Pancreas (tissue), 10 donors: ENCODE results near the gene STN1. TPM values are rescaled to one million over a fixed set of nuclear protein-coding genes. Genes with fewer than 3 reads are reported as not detected.

ENCODE experiments used
- ATAC-seq, 4 donors: fragments of 200-7000 bp; cut with Tn5 transposase; one replicate each; pipeline versions ENCODE4 v1.8.0 to v1.9.1; 2020; ENCODE audit warnings: mild to moderate bottlenecking in 4 of 4, moderate library complexity in 4 of 4
- DNase-seq, 6 donors: peaks; one replicate each; pipeline ENCODE4 v3.0.0-alpha.2; 2020
- FAIRE-seq: peaks from 2 replicates; lab custom pipeline; 2012; peaks lifted over from hg19 to GRCh38; lab: Jason Lieb, UNC
- H3K27ac ChIP-seq, 4 donors: fragments of 200-600 bp; sonication (generic); 1 replicate in 3 of 4; 2 replicates in 1 of 4; pipeline versions ENCODE4 v1.5.0 to v1.8.0; 2020
- H3K27me3 ChIP-seq, 4 donors: fragments of 200-600 bp; one replicate each; pipeline ENCODE4 v1.8.0; 2021
- H3K36me3 ChIP-seq, 3 donors: fragments of 200-600 bp; sonication (generic) in 1 of 3; one replicate each; pipeline versions ENCODE4 v1.5.0 to v1.8.0; 2020 to 2021
- H3K4me1 ChIP-seq, 3 donors: fragments of 200-600 bp; one replicate each; pipeline ENCODE4 v1.8.0; 2021
- H3K4me3 ChIP-seq, 4 donors: fragments of 200-600 bp; sonication (generic) in 2 of 4; one replicate each; pipeline versions ENCODE4 v1.5.0 to v1.8.0; 2020 to 2021
- H3K9me3 ChIP-seq, 4 donors: fragments of 200-600 bp; one replicate each; pipeline ENCODE4 v1.8.0; 2021
- CTCF ChIP-seq, 4 donors: fragments of 200-600 bp; sonication (generic) in 3 of 4; IDR thresholded peaks; one replicate each; pipeline versions ENCODE4 v1.5.0 to v1.8.0; 2021; ENCODE audit warnings: antibody characterized with exemption in 4 of 4
- WGBS, 2 donors: extraction: QIAGEN DNeasy Blood & Tissue Kit; methylation state at CpG; one replicate each; pipeline ENCODE4 v1.1.7; 2013; 5-methylcytosine and 5-hydroxymethylcytosine counted together
- intact Hi-C, 3 donors: fragments of 100-400 bp; cut with DNase I; formaldehyde crosslinking; loops; one replicate each; pipeline versions ENCODE4 v1.11.1 to v1.14.2; 2022
- polyA plus RNA-seq, 2 donors: library from polyadenylated mRNA; stranded (reverse); fragments of 200-250 nt; gene quantifications; one replicate each; pipeline ENCODE4 v1.2.3, GENCODE V29; 2013
- total RNA-seq, 6 donors: library from RNA; stranded (reverse); fragmentation: NEBNext Ultra II Directional in 4 of 6; extraction: Animal tissue kit (Norgen Biotek cat#: 25700) in 4 of 6; gene quantifications; one replicate each; pipeline versions ENCODE4 v1.2.1 to v1.2.4, GENCODE V29; 2021 to 2023
- donor health status: healthy with polysubstance abuse.
- donor health status: DM: no; HTN: no; CAD: no; lungs with moderate emphysema.
- donor health status: DM: no; HTN: no; CAD: no.
- donor health status: control.
- donor health status: control.
- donor health status: Bipolar disorder and iron deficiency.
- donor health status: DM: yes; HTN: yes; CAD: no.
- donor health status: DM: no; HTN: no; CAD: no.
- donor health status: DM: no; HTN: no; CAD: no.
- donor health status: DM: yes; HTN: yes; CAD: no.

STN1 gene
- 10 to 100 TPM; 11.9 to 15.9 (median 13.8) TPM for total RNA-seq
- 10 to 100 TPM in 1 of 2 donors, 1 to 10 TPM in 1; 7.0 to 11.9 TPM for polyA plus RNA-seq

- Histone ChIP-seq H3K27ac (peak within 1 kb of the TSS; percentile 90 to 98 (median 95)), H3K27me3 (no peaks in the 10 kb centered on the region), H3K4me3 (peak within 1 kb of the TSS; percentile 34 to 77 (median 58)), H3K36me3 (no peaks in the 10 kb centered on the region), H3K4me1 (peaks cover 15 to 22% (median 21%) of the 10 kb centered on the region in 3 donors), H3K9me3 (no peaks in the 10 kb centered on the region)
- FAIRE-seq (no peak), DNase-seq (peak; percentile 95 to 99 (median 98)), ATAC-seq (peak; percentile 92 to 96 (median 94))
- no peak for TF ChIP-seq CTCF (IDR thresholded peaks at IDR 0.05)
- intact Hi-C loops, result no loop called here
- WGBS, 2 donors, result 0 to 1% methylated on average over 42 to 53 of the region's 53 CpGs
These were observed at the start of gene STN1 for GRCh38 chr10:103918053-103918846. Gene STN1 (minus strand): TSS chr10:103918184. CDS start chr10:103917594, 590 bp downstream.

GRCh38 chr10:103967448-103968071, 49.6 kb upstream of the STN1 start:
- no peak for TF ChIP-seq CTCF (IDR thresholded peaks at IDR 0.05)
- H3K9me3 ChIP-seq, result no peaks in the 10 kb centered on the region
- no peak for FAIRE-seq
- H3K27ac ChIP-seq, result peak overlapping the region; percentile 73 to 95 (median 92)
- intact Hi-C loops, result no loop called here
- peaks cover 13 to 24% (median 16%) of the 10 kb centered on the region in 3 donors for H3K4me1 ChIP-seq
- peak in 1 of 6 donors; percentile 41 for DNase-seq
- H3K4me3 ChIP-seq, result peak overlapping the region; percentile 57 to 88 (median 78)
- peak; percentile 25 to 65 (median 47) for ATAC-seq
- 0% methylated on average over 28 to 55 of the region's 55 CpGs for WGBS, 2 donors
- no peaks in the 10 kb centered on the region for H3K36me3 ChIP-seq
- H3K27me3 ChIP-seq, result no peaks in the 10 kb centered on the region

DNA sequence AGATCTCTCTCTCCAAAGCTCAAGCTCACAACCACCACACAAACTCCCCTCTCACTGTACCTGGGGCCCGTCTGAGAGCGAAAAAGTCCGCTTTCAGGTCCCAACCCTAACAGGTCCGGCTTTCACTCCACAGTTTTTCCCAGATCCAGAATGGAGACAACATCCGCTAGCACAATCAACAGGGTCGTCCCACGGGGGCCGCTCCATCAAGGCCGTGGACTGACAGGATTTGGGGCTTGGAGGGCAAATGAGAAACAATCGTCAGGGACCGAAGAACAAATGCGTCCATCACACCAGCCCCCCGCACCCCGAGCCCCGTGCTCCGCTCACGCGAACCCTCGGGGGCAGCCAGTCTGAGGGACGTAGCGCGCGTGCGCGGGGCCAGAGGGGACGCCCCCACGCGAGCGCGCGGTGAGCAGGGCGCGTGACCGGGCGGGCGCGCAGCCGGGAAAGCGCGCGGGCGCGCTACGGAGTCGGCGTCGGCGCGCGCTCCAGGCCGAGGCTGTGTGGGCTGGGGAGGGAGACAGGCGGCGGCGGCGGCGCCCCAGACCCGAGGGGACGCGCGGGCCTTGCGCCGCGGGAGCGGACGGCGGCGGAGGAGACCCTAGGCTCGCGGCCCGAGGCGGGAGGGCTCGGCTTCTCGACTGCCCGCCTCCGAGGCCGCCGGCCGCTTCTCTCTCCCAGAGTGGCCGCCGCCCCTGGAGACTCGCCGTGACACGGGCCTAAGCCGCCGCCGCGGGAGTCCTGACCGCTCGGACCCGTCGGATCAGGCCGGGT, 48.9 kb upstream of the STN1 start, which contains the start of gene SLK:
SLK (plus strand) TSS at position 470 of the 777 bp plus-strand sequence. CDS start 606 bp downstream, outside the sequence.
- DNase-seq (peak; percentile 77 to 94 (median 82)), ATAC-seq (peak; percentile 92 to 97 (median 97)), FAIRE-seq (no peak)
- Histone ChIP-seq H3K27me3 (no peaks in the 10 kb centered on the region), H3K4me3 (peak within 1 kb of the TSS; percentile 57 to 88 (median 78)), H3K36me3 (no peaks in the 10 kb centered on the region), H3K27ac (peak within 1 kb of the TSS; percentile 73 to 95 (median 92)), H3K4me1 (peaks cover 13 to 24% (median 15%) of the 10 kb centered on the region in 3 donors), H3K9me3 (no peaks in the 10 kb centered on the region)
- intact Hi-C loops, result no loop called here
- TF ChIP-seq CTCF (IDR thresholded peaks at IDR 0.05), result no peak
- 1% methylated on average over 53 to 92 of the region's 92 CpGs for WGBS, 2 donors

DNA sequence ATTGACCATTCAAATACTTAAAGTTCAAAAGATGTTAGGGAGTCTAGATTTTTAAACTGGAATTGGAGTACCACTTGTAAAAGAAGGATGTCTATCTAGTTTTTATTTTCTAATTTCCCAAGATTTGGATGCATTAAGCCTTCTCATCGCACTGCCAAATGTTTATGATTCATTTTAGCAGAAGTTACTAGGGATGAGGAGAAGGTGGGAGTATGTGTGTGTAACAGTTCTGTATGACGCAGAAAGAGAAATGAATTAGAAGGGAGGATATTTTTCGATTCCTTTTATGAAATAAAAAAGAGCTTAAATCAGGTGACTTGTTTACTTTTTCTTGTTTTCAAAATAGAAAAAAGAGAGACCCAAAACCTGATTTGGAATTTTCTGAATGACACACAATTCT, 42.1 kb upstream of the STN1 start:
- ATAC-seq (no peak), DNase-seq (no peak), FAIRE-seq (no peak)
- Histone ChIP-seq H3K4me1 (no peaks in the 10 kb centered on the region), H3K9me3 (no peaks in the 10 kb centered on the region), H3K4me3 (no peak overlapping the region), H3K36me3 (no peaks in the 10 kb centered on the region), H3K27me3 (no peaks in the 10 kb centered on the region), H3K27ac (no peak overlapping the region)
- no peak for TF ChIP-seq CTCF (IDR thresholded peaks at IDR 0.05)
- intact Hi-C loops, result no loop called here
- WGBS, 2 donors, result 68 to 76% methylated on average over 3 of the region's 3 CpGs
